Activated T-cell treated with anti-CD3 and anti-CD28 coated beads, Interleukin-2, amount 50 U/mL, for 72 hours (primary cell): ENCODE measurements around the gene ZNF273. TPM values are rescaled to one million over a fixed set of nuclear protein-coding genes. Genes with fewer than 3 reads are reported as not detected.

ENCODE experiments used
- ATAC-seq, 2 donors: fragments of 150-1000 bp; cut with Tn5 transposase; replicated peaks in 1 of 2; 2 replicates each; pipeline ENCODE4 v1.10.0; 2021; ENCODE audit warnings: moderate library complexity in 2 of 2, mild to moderate bottlenecking in 1 of 2
- DNase-seq, 2 donors: peaks; one replicate each; pipeline ENCODE4 v3.0.0; 2021 to 2022; ENCODE audit warnings: mixed read lengths in 1 of 2
- H3K27ac Mint-ChIP-seq: one replicate; pipeline ENCODE4 v1.8.0; 2022; ENCODE audit warnings: mild to moderate bottlenecking, moderate library complexity, mixed read lengths
- H3K27me3 Mint-ChIP-seq: one replicate; pipeline ENCODE4 v1.8.0; 2022; ENCODE audit warnings: low read depth, mixed read lengths
- H3K36me3 Mint-ChIP-seq, 2 donors: one replicate each; pipeline ENCODE4 v1.8.0; 2022; ENCODE audit warnings: mixed read lengths in 2 of 2, mild to moderate bottlenecking in 1 of 2; ENCODE audit not compliant: insufficient read depth in 2 of 2
- H3K4me1 Mint-ChIP-seq: one replicate; pipeline ENCODE4 v1.8.0; 2022; ENCODE audit warnings: low read depth, mixed read lengths
- H3K4me3 Mint-ChIP-seq, 2 donors: one replicate each; pipeline ENCODE4 v1.8.0; 2022; ENCODE audit warnings: mild to moderate bottlenecking in 2 of 2, mixed read lengths in 2 of 2, moderate library complexity in 2 of 2
- H3K9me3 Mint-ChIP-seq, 2 donors: one replicate each; pipeline ENCODE4 v1.8.0; 2022; ENCODE audit warnings: mixed read lengths in 2 of 2
- total RNA-seq, 2 donors: library from RNA; stranded (reverse); gene quantifications; one replicate each; pipeline ENCODE4 v1.2.3, GENCODE V29; 2022

The ZNF273 gene
- total RNA-seq, 2 donors from 2014 or later: 15.0 to 19.2 TPM

- Mint-ChIP-seq H3K4me3 (no peak overlapping the region), H3K9me3 (peaks cover 4 to 6% of the 10 kb centered on the region in 2 donors), H3K4me1 (peaks cover 21% of the 10 kb centered on the region), H3K27ac (no peak overlapping the region), H3K36me3 (peaks cover 3 to 16% of the 10 kb centered on the region in 2 donors), H3K27me3 (peaks cover 59% of the 10 kb centered on the region)
- DNase-seq (no peak), ATAC-seq (no peak)
Measured at GRCh38 chr7:64879800-64880199, 23.3 kb upstream of the ZNF273 start.

GRCh38 chr7:64880322-64881297 lies 22.5 kb upstream of the ZNF273 start:
- ATAC-seq (no peak), DNase-seq (no peak)
- Mint-ChIP-seq H3K4me3 (no peak overlapping the region), H3K27ac (no peak overlapping the region), H3K4me1 (peaks cover 21% of the 10 kb centered on the region), H3K36me3 (peaks cover 3 to 16% of the 10 kb centered on the region in 2 donors), H3K9me3 (peaks cover 4 to 6% of the 10 kb centered on the region in 2 donors), H3K27me3 (peaks cover 67% of the 10 kb centered on the region)

GRCh38 chr7:64881461-64882287 lies 21.4 kb upstream of the ZNF273 start:
- H3K4me3 Mint-ChIP-seq: peak overlapping the region; percentile 78 to 79

GRCh38 chr7:64882341-64883112 lies 20.5 kb upstream of the ZNF273 start:
- DNase-seq: peak; percentile 34 to 48
- Mint-ChIP-seq H3K27ac (no peak overlapping the region), H3K27me3 (peaks cover 75% of the 10 kb centered on the region), H3K36me3 (peaks cover 3 to 9% of the 10 kb centered on the region in 2 donors), H3K9me3 (peaks cover 4 to 6% of the 10 kb centered on the region in 2 donors), H3K4me3 (peak overlapping the region; percentile 78 to 79), H3K4me1 (peaks cover 15% of the 10 kb centered on the region)
- peak; percentile 44 to 64 for ATAC-seq

More at GRCh38 chr7:64881461-64882287, 21.4 kb upstream of the ZNF273 start:
- Mint-ChIP-seq H3K27me3 (peaks cover 77% of the 10 kb centered on the region), H3K4me1 (peaks cover 21% of the 10 kb centered on the region), H3K27ac (no peak overlapping the region), H3K9me3 (peaks cover 4 to 6% of the 10 kb centered on the region in 2 donors), H3K36me3 (peaks cover 3 to 12% of the 10 kb centered on the region in 2 donors)
- ATAC-seq (no peak), DNase-seq (no peak)

- Mint-ChIP-seq H3K36me3 (peaks cover 0 to 7% of the 10 kb centered on the region in 2 donors), H3K27me3 (peaks cover 74% of the 10 kb centered on the region), H3K9me3 (peaks cover 4% of the 10 kb centered on the region in 2 donors), H3K27ac (no peak overlapping the region), H3K4me3 (peak overlapping the region; percentile 78 to 79), H3K4me1 (peaks cover 14% of the 10 kb centered on the region)
- DNase-seq (no peak), ATAC-seq (no peak)
Measured at GRCh38 chr7:64883113-64883905, 19.8 kb upstream of the ZNF273 start.

- H3K4me1 Mint-ChIP-seq: peaks cover 19% of the 10 kb centered on the region
- peaks cover 0 to 7% of the 10 kb centered on the region in 2 donors for H3K36me3 Mint-ChIP-seq
- no peak overlapping the region for H3K4me3 Mint-ChIP-seq
- DNase-seq: no peak
- H3K27me3 Mint-ChIP-seq: peaks cover 65% of the 10 kb centered on the region
- ATAC-seq: no peak
- H3K27ac Mint-ChIP-seq: no peak overlapping the region
- peaks cover 0 to 2% of the 10 kb centered on the region in 2 donors for H3K9me3 Mint-ChIP-seq
Measured at GRCh38 chr7:64884085-64884912, 18.8 kb upstream of the ZNF273 start.

GRCh38 chr7:64884913-64885370 lies 18.1 kb upstream of the ZNF273 start:
- ATAC-seq (no peak), DNase-seq (no peak)
- H3K4me3 Mint-ChIP-seq: no peak overlapping the region
- peaks cover 19% of the 10 kb centered on the region for H3K4me1 Mint-ChIP-seq
- no peak overlapping the region for H3K27ac Mint-ChIP-seq
- peaks cover 0 to 2% of the 10 kb centered on the region in 2 donors for H3K9me3 Mint-ChIP-seq
- H3K36me3 Mint-ChIP-seq: peaks cover 0 to 7% of the 10 kb centered on the region in 2 donors
- peaks cover 61% of the 10 kb centered on the region for H3K27me3 Mint-ChIP-seq

GRCh38 chr7:64885520-64886240 lies 17.4 kb upstream of the ZNF273 start:
- Mint-ChIP-seq H3K4me3 (no peak overlapping the region), H3K9me3 (peaks cover 0 to 2% of the 10 kb centered on the region in 2 donors), H3K27me3 (peaks cover 67% of the 10 kb centered on the region), H3K36me3 (peaks cover 0 to 7% of the 10 kb centered on the region in 2 donors), H3K27ac (no peak overlapping the region), H3K4me1 (peaks cover 19% of the 10 kb centered on the region)
- no peak for DNase-seq
- ATAC-seq: no peak

GRCh38 chr7:64886956-64887545 lies 16.0 kb upstream of the ZNF273 start:
- H3K36me3 Mint-ChIP-seq: peaks cover 0 to 7% of the 10 kb centered on the region in 2 donors
- H3K4me1 Mint-ChIP-seq: peaks cover 19% of the 10 kb centered on the region
- no peak overlapping the region for H3K4me3 Mint-ChIP-seq
- peaks cover 73% of the 10 kb centered on the region for H3K27me3 Mint-ChIP-seq
- DNase-seq (no peak), ATAC-seq (no peak)
- H3K27ac Mint-ChIP-seq: no peak overlapping the region
- H3K9me3 Mint-ChIP-seq: peaks cover 0 to 2% of the 10 kb centered on the region in 2 donors

GRCh38 chr7:64887756-64888508 lies 15.1 kb upstream of the ZNF273 start:
- peaks cover 12% of the 10 kb centered on the region for H3K4me1 Mint-ChIP-seq
- peaks cover 0 to 4% of the 10 kb centered on the region in 2 donors for H3K36me3 Mint-ChIP-seq
- peak; percentile 55 to 67 for DNase-seq
- peak; percentile 60 to 62 for ATAC-seq
- H3K27ac Mint-ChIP-seq: no peak overlapping the region
- peaks cover 73% of the 10 kb centered on the region for H3K27me3 Mint-ChIP-seq
- H3K4me3 Mint-ChIP-seq: peak overlapping the region; percentile 75 to 89
- H3K9me3 Mint-ChIP-seq: peaks cover 0 to 2% of the 10 kb centered on the region in 2 donors
